NK-92 (cell line): ENCODE data around the gene NFAT5.

Source experiments
- DNase-seq: peaks from one replicate; lab custom pipeline; 2025; ENCODE audit not compliant: unreplicated experiment; lab: John Stamatoyannopoulos, UW

Gene NFAT5

GRCh38 chr16:69732101-69732500 lies 166.3 kb downstream of the NFAT5 start:
- DNase-seq = no peak

GRCh38 chr16:69741519-69741918 lies 175.8 kb downstream of the NFAT5 start:
- no peak for DNase-seq

- DNase-seq = no peak
Measured at GRCh38 chr16:69741951-69742904, 176.5 kb downstream of the NFAT5 start.

DNA sequence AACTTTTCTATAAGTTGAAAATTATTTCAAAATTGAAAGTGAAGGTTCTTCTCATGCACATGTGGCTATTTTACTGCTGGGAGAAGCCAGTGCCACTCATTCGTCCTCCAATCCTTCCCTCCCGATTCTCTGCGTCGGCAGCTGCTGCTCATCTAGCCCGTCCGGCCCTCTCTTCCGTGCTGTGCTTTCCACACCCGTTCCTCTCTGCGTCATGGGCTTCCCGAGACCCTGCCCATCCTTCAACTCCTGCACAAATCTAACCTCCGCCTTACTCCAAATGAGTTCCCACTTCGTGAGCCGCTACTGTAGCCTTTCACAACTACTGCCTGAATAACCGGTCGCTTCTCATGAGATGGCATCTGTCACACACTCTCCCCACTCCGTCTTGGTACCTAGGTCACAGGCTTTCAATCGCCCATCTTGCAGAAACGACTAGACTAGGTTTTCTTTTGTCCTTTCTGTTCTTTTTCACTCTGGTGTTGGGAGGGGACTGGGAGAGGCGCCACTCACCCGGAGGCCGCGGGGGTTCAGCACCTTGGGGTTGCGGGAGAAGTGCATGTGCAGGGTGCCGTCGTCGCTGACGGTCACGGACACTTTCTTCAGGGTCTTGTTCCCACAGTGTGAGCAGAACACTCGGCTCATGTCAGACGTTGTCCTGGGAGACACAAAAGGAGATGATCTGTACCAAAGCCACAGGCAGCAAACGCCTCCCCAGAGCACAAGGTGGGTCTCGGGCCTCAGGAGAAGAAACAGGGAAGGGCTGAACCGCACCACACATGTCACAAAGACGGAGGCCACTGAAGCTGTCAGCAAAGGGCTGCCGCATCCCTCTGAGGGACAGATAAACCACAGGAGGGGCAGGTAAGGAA lies 178.8 kb downstream of the NFAT5 start:
- DNase-seq = no peak

GRCh38 chr16:69745232-69745612 lies 179.5 kb downstream of the NFAT5 start:
- DNase-seq = no peak

- no peak for DNase-seq
Measured at GRCh38 chr16:69745959-69746358, 180.2 kb downstream of the NFAT5 start.

DNA sequence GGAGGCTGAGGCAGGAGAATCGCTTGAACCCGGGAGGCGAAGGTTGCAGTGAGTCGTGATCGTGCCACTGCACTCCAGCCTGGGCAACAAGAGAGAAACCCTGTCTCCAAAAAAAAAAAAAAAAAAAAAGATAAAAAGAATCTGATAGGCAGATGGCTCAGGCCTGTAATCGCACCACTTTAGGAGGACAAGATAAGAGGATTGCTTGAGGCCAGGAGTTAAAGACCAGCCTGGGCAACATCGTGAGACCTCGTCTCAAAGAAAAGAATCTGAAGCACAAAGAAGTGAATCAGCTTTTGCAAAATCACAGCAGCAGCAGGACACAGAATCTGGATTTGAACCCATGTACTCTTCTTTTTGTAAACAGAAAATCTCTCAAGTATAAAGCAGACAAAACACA lies 181.3 kb downstream of the NFAT5 start:
- DNase-seq = no peak

GRCh38 chr16:69748694-69749345 lies 183.1 kb downstream of the NFAT5 start:
- DNase-seq = no peak

- DNase-seq = no peak
Measured at GRCh38 chr16:69754143-69754468, 188.3 kb downstream of the NFAT5 start.
